HG03045 (cell line): ENCODE results near the gene APBB2.

Experiments
- ATAC-seq: cut with Tn5 transposase; IDR thresholded peaks from one replicate; pipeline ENCODE4 v1.9.1; 2021; ENCODE audit warnings: mild to moderate bottlenecking, moderate library complexity; ENCODE audit not compliant: unreplicated experiment

APBB2 gene

GRCh38 chr4:41216294-41217019 is 2.1 kb upstream of the APBB2 start:
- ATAC-seq = peak; percentile 60

GRCh38 chr4:41215969-41216293 is 1.6 kb upstream of the APBB2 start:
- no peak for ATAC-seq

- ATAC-seq = no peak
Measured at GRCh38 chr4:41215155-41215554, 813 bp upstream of the APBB2 start.

- ATAC-seq = no peak
Measured at GRCh38 chr4:41214825-41215146, 444 bp upstream of the APBB2 start.

GRCh38 chr4:41213625-41214135 is 662 bp downstream of the APBB2 start:
- ATAC-seq = peak; percentile 14

GRCh38 chr4:41212616-41213203 is 1.6 kb downstream of the APBB2 start:
- ATAC-seq = no peak

- no peak for ATAC-seq
Measured at GRCh38 chr4:41211951-41212615, 2.3 kb downstream of the APBB2 start.

- ATAC-seq = no peak
Measured at GRCh38 chr4:41209901-41210300, 4.4 kb downstream of the APBB2 start.

GRCh38 chr4:41209187-41209586 is 5.2 kb downstream of the APBB2 start:
- no peak for ATAC-seq

- ATAC-seq = no peak
Measured at GRCh38 chr4:41207291-41207831, 7.0 kb downstream of the APBB2 start.

GRCh38 chr4:41205854-41206460 is 8.4 kb downstream of the APBB2 start:
- no peak for ATAC-seq

GRCh38 chr4:41205130-41205529 is 9.2 kb downstream of the APBB2 start:
- no peak for ATAC-seq

GRCh38 chr4:41204400-41204978 is 9.9 kb downstream of the APBB2 start:
- no peak for ATAC-seq

- no peak for ATAC-seq
Measured at GRCh38 chr4:41203841-41204240, 10.5 kb downstream of the APBB2 start.

GRCh38 chr4:41202820-41203568 is 11.3 kb downstream of the APBB2 start:
- ATAC-seq = no peak

GRCh38 chr4:41202356-41202755 is 12.0 kb downstream of the APBB2 start:
- no peak for ATAC-seq

- ATAC-seq = no peak
Measured at GRCh38 chr4:41200486-41201017, 13.8 kb downstream of the APBB2 start.

- ATAC-seq = no peak
Measured at GRCh38 chr4:41199788-41200187, 14.6 kb downstream of the APBB2 start.

GRCh38 chr4:41197996-41198395 is 16.3 kb downstream of the APBB2 start:
- no peak for ATAC-seq

GRCh38 chr4:41197495-41197894 is 16.8 kb downstream of the APBB2 start:
- ATAC-seq = no peak
